Liver (tissue), 9 donors: Measurements from ENCODE around the gene MGST3. TPM values are rescaled to one million over a fixed set of nuclear protein-coding genes. Genes with fewer than 3 reads are reported as not detected.

ENCODE experiments used
- DNase-seq: peaks from one replicate; pipeline ENCODE4 v3.0.0-alpha.2; 2017; ENCODE audit warnings: low spot score
- H3K27ac ChIP-seq, 2 donors: one replicate each; pipeline ENCODE4 v1.7.0; 2013; ENCODE audit warnings: inconsistent platforms in 2 of 2, low read length in 2 of 2, control low read depth in 1 of 2, low read depth in 1 of 2, mild to moderate bottlenecking in 1 of 2
- H3K27me3 ChIP-seq, 4 donors: one replicate each; pipeline versions ENCODE4 v1.6.1 to v1.7.0; 2013; ENCODE audit warnings: low read length in 3 of 4, inconsistent platforms in 1 of 4, mild to moderate bottlenecking in 1 of 4, moderate library complexity in 1 of 4; ENCODE audit not compliant: control insufficient read depth in 4 of 4, insufficient read depth in 4 of 4
- H3K36me3 ChIP-seq, 4 donors: one replicate each; pipeline versions ENCODE4 v1.6.1 to v1.7.0; 2013; ENCODE audit warnings: low read length in 3 of 4, mild to moderate bottlenecking in 3 of 4, low read depth in 1 of 4, moderate library complexity in 1 of 4; ENCODE audit not compliant: control insufficient read depth in 4 of 4, insufficient read depth in 3 of 4
- H3K4me1 ChIP-seq, 4 donors: one replicate each; pipeline versions ENCODE4 v1.6.1 to v1.7.0; 2013; ENCODE audit warnings: low read length in 3 of 4, mild to moderate bottlenecking in 3 of 4, moderate library complexity in 1 of 4; ENCODE audit not compliant: control insufficient read depth in 4 of 4, insufficient read depth in 4 of 4
- H3K4me3 ChIP-seq, 3 donors: one replicate each; pipeline versions ENCODE4 v1.6.1 to v1.7.0; 2013; ENCODE audit warnings: low read length in 3 of 3, control low read depth in 1 of 3, low read depth in 1 of 3, mild to moderate bottlenecking in 1 of 3
- H3K9ac ChIP-seq, 2 donors: one replicate each; pipeline ENCODE4 v1.7.0; 2013; ENCODE audit warnings: low read length in 2 of 2, mild to moderate bottlenecking in 2 of 2, moderate library complexity in 2 of 2, control low read depth in 1 of 2, low read depth in 1 of 2
- H3K9me3 ChIP-seq, 4 donors: one replicate each; pipeline versions ENCODE4 v1.6.1 to v1.7.0; 2013; ENCODE audit warnings: low read length in 3 of 4; ENCODE audit not compliant: control insufficient read depth in 4 of 4
- FOXA1 ChIP-seq: IDR thresholded peaks from 2 replicates; pipeline ENCODE4 v1.6.1; 2016; ENCODE audit warnings: antibody characterized with exemption
- FOXA2 ChIP-seq: IDR thresholded peaks from 2 replicates; pipeline ENCODE4 v1.6.1; 2016; ENCODE audit warnings: antibody characterized with exemption
- GABPA ChIP-seq, 2 donors: IDR thresholded peaks in 1 of 2; conservative IDR thresholded peaks in 1 of 2; 2 replicates each; pipeline ENCODE4 v1.6.1; 2016; ENCODE audit warnings: antibody characterized with exemption in 2 of 2, mild to moderate bottlenecking in 1 of 2, moderate library complexity in 1 of 2
- HNF4A ChIP-seq, 2 donors: conservative IDR thresholded peaks; 2 replicates each; pipeline ENCODE4 v1.6.1; 2016; ENCODE audit warnings: antibody characterized with exemption in 2 of 2, mild to moderate bottlenecking in 2 of 2
- RAD21 ChIP-seq, 2 donors: IDR thresholded peaks; 2 replicates each; pipeline ENCODE4 v1.6.1; 2016; ENCODE audit warnings: antibody characterized with exemption in 2 of 2, mild to moderate bottlenecking in 2 of 2
- SP1 ChIP-seq: IDR thresholded peaks from 2 replicates; pipeline ENCODE4 v1.6.1; 2018; ENCODE audit warnings: antibody characterized with exemption, mild to moderate bottlenecking
- TAF1 ChIP-seq: conservative IDR thresholded peaks from 2 replicates; pipeline ENCODE4 v1.6.1; 2016; ENCODE audit warnings: antibody characterized with exemption, mild to moderate bottlenecking
- YY1 ChIP-seq: IDR thresholded peaks from 2 replicates; pipeline ENCODE4 v1.6.1; 2016; ENCODE audit warnings: antibody characterized with exemption, mild to moderate bottlenecking
- WGBS: extraction: QIAGEN DNeasy Blood & Tissue Kit; methylation state at CpG from one replicate; pipeline ENCODE4 v1.1.7; 2013; 5-methylcytosine and 5-hydroxymethylcytosine counted together
- polyA plus RNA-seq, 2 donors: library from polyadenylated mRNA; stranded (reverse) in 1 of 2; unstranded in 1 of 2; fragments of 200-250 nt in 1 of 2; fragments of >200 nt in 1 of 2; fragmentation: Nextera tagmentation in 1 of 2; extraction: Ambion mirVana in 1 of 2; gene quantifications; one replicate each; pipeline versions ENCODE4 v1.2.1 to v1.2.3, GENCODE V29; 2013 to 2015
- total RNA-seq, 2 donors: library from RNA; depleted of rRNA; stranded (reverse); fragments of >200 nt; gene quantifications; one replicate each; pipeline ENCODE4 v1.2.3, GENCODE V29; 2014
- TF ChIP-seq, protein P1 (sequence below): IDR thresholded peaks from 2 replicates; pipeline ENCODE4 v1.6.1; 2016; ENCODE audit warnings: antibody characterized with exemption
- TF ChIP-seq, protein P2 (sequence below): IDR thresholded peaks from 2 replicates; pipeline ENCODE4 v1.6.1; 2016; ENCODE audit warnings: antibody characterized with exemption
- TF ChIP-seq, protein P3 (sequence below): IDR thresholded peaks from 2 replicates; pipeline ENCODE4 v1.6.1; 2016; ENCODE audit warnings: antibody characterized with exemption, mild to moderate bottlenecking
- TF ChIP-seq, protein P4 (sequence below): IDR thresholded peaks from 2 replicates; pipeline ENCODE4 v1.6.1; 2016; ENCODE audit warnings: antibody characterized with exemption
- donor health status: healthy.
- donor health status: healthy.
- donor health status: healthy.
- donor health status: healthy.
- donor health status: healthy.

The MGST3 gene
- total and polyA plus RNA-seq, 4 donors, result 68.7 to 307 (median 181) TPM

DNA sequence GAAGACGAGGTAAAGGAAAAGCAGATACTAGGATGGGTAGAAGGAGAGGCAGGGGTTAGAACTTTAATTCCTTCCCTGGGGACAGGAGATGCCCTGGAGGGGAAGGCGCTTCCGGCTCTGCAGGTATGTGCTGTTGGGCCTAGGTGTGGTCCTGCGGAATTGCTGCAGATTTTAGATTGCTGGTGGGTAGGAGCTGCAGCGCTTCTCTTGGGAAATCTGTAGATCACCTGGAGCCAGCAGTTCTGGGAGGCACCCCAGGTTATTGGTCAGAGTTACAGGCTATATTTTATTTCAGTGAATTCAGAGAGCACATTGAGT, 1.1 kb downstream of the MGST3 start (continued):
- TF ChIP-seq, protein P1, sequence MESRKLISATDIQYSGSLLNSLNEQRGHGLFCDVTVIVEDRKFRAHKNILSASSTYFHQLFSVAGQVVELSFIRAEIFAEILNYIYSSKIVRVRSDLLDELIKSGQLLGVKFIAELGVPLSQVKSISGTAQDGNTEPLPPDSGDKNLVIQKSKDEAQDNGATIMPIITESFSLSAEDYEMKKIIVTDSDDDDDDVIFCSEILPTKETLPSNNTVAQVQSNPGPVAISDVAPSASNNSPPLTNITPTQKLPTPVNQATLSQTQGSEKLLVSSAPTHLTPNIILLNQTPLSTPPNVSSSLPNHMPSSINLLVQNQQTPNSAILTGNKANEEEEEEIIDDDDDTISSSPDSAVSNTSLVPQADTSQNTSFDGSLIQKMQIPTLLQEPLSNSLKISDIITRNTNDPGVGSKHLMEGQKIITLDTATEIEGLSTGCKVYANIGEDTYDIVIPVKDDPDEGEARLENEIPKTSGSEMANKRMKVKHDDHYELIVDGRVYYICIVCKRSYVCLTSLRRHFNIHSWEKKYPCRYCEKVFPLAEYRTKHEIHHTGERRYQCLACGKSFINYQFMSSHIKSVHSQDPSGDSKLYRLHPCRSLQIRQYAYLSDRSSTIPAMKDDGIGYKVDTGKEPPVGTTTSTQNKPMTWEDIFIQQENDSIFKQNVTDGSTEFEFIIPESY, result no peak
- TF ChIP-seq FOXA1, result no peak
- TF ChIP-seq, protein P2, sequence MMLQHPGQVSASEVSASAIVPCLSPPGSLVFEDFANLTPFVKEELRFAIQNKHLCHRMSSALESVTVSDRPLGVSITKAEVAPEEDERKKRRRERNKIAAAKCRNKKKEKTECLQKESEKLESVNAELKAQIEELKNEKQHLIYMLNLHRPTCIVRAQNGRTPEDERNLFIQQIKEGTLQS, result no peak
- TF ChIP-seq HNF4A (conservative IDR thresholded peaks at IDR 0.05), result no peak
- no peak for TF ChIP-seq TAF1
- TF ChIP-seq SP1, result no peak
- no peak for TF ChIP-seq FOXA2

DNA sequence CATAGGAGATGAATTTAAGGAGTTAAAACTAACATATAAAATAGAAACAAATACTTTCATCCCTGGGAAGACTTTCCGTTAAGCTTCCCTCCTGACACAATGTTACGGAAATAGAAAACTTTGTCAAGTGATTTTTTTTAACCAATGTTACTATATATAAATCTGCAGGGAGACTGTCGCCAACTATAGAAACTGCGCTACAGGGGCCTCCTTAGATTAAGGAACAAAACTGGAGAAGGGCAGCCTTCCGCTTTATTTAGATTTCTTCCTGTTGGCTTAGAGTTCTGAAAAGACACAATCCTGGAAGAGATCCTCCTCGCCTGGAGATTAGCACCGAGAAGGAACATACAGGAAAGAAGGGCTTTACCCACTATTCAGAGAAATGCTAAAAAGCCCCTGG, 1.5 kb downstream of the MGST3 start:
- H3K9ac ChIP-seq, result peak overlapping the region in 1 of 2 donors; percentile 51
- peaks cover 9 to 41% (median 34%) of the 10 kb centered on the region in 4 donors for H3K4me1 ChIP-seq
- H3K9me3 ChIP-seq, result no peaks in the 10 kb centered on the region
- 65% methylated on average over 7 of the region's 7 CpGs for WGBS
- no peaks in the 10 kb centered on the region for H3K36me3 ChIP-seq
- peak overlapping the region; percentile 88 to 89 for H3K27ac ChIP-seq
- DNase-seq, result no peak
- peak overlapping the region in 1 of 3 donors; percentile 71 for H3K4me3 ChIP-seq
- H3K27me3 ChIP-seq, result no peaks in the 10 kb centered on the region
- TF ChIP-seq TAF1, result no peak
- TF ChIP-seq, protein P3, sequence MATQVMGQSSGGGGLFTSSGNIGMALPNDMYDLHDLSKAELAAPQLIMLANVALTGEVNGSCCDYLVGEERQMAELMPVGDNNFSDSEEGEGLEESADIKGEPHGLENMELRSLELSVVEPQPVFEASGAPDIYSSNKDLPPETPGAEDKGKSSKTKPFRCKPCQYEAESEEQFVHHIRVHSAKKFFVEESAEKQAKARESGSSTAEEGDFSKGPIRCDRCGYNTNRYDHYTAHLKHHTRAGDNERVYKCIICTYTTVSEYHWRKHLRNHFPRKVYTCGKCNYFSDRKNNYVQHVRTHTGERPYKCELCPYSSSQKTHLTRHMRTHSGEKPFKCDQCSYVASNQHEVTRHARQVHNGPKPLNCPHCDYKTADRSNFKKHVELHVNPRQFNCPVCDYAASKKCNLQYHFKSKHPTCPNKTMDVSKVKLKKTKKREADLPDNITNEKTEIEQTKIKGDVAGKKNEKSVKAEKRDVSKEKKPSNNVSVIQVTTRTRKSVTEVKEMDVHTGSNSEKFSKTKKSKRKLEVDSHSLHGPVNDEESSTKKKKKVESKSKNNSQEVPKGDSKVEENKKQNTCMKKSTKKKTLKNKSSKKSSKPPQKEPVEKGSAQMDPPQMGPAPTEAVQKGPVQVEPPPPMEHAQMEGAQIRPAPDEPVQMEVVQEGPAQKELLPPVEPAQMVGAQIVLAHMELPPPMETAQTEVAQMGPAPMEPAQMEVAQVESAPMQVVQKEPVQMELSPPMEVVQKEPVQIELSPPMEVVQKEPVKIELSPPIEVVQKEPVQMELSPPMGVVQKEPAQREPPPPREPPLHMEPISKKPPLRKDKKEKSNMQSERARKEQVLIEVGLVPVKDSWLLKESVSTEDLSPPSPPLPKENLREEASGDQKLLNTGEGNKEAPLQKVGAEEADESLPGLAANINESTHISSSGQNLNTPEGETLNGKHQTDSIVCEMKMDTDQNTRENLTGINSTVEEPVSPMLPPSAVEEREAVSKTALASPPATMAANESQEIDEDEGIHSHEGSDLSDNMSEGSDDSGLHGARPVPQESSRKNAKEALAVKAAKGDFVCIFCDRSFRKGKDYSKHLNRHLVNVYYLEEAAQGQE, result no peak
- no peak for TF ChIP-seq FOXA2
- TF ChIP-seq GABPA (IDR thresholded peaks at IDR 0.05 in 1 of 2, conservative IDR thresholded peaks at IDR 0.05 in 1 of 2), result no peak
- TF ChIP-seq FOXA1, result no peak
- TF ChIP-seq, protein P1, result no peak
- TF ChIP-seq RAD21 (IDR thresholded peaks at IDR 0.05), result no peak
- TF ChIP-seq, protein P2, result no peak
- no peak for TF ChIP-seq YY1
- TF ChIP-seq, protein P4, sequence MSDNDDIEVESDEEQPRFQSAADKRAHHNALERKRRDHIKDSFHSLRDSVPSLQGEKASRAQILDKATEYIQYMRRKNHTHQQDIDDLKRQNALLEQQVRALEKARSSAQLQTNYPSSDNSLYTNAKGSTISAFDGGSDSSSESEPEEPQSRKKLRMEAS, result no peak
